T-helper 22 cell (primary cell): ENCODE results near the gene GAB1.
"Not testable (repeated sequence)": the region's sequence is repeated elsewhere in the genome, so short reads cannot be mapped to it uniquely, and the experiment has no call there.

Experiments used
- DNase-seq: peaks from one replicate; pipeline ENCODE4 v3.0.0-alpha.2; 2020; ENCODE audit warnings: low read depth

Gene GAB1

GRCh38 chr4:143338313-143338712, 1.6 kb downstream of the GAB1 start:
- no peak for DNase-seq

GRCh38 chr4:143339497-143339896, 2.8 kb downstream of the GAB1 start:
- no peak for DNase-seq

DNA sequence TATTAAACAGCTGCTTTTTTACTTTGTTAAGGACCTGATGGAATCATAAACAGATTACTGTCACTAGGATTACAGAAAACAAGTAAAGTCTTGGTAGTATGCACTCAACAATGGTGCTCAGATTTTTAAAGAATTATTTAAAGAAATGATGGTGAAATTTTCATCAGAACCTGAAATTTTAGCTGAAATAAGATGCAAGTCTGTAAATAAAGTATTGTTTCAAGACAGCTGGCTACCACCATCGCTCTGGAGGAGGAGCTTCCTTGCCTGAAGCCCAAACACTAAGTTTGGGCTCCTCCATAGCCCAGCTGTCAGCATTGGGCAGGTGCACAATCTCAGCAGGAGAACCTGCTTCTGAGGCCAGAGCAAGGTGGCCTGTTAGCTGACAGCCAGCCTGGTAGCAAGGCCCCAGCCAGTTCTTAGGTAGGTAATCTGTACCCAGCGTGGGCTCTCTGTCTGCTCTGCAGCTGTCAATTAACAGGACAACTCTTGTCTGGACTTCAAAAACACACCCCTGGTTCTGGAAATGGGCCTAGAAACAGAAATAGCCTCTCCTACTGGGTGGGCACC, 4.6 kb downstream of the GAB1 start:
- DNase-seq = no peak

- no peak for DNase-seq
Measured at GRCh38 chr4:143343276-143343831, 6.7 kb downstream of the GAB1 start.

- DNase-seq = no peak
Measured at GRCh38 chr4:143344041-143344440, 7.4 kb downstream of the GAB1 start.

GRCh38 chr4:143344774-143345173, 8.1 kb downstream of the GAB1 start:
- DNase-seq = no peak

DNA sequence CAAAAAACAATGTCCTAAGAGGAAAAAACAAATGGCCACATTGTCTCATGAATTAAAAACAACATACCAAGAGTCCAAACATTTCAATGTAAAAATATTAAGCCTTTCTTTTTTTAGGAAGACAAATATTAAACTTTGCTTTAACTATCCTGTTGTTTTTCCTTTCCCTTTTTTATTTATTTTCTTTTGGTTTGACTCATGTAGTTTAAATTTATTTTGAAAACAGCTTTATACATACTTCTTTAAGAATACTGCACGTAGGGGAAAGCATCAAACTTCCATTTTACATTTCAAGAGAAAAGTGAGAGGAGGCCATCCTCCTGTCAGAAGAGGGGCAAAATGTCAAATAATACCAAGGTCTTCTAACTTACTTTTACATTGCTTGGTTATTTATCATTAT, 8.7 kb downstream of the GAB1 start:
- no peak for DNase-seq

DNA sequence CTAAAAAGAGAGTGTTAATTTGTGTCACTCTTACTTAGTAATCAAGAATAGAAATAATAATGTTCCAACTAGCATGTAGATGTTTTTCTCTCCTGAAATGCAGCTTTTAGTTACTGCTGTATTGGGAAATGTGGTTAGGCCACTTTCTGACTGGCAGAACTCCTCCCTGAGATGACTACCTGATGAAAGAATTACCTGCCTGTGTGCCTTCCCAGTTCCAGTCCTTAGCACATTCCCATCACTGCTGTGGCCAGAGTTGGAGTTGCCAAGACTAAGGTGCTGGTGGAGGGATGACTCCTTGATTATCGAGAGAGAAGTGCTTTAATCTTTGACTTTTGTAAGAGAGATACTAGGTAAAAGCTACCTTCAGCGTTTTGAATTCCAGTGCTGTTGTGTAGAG, 9.5 kb downstream of the GAB1 start:
- DNase-seq = no peak

DNA sequence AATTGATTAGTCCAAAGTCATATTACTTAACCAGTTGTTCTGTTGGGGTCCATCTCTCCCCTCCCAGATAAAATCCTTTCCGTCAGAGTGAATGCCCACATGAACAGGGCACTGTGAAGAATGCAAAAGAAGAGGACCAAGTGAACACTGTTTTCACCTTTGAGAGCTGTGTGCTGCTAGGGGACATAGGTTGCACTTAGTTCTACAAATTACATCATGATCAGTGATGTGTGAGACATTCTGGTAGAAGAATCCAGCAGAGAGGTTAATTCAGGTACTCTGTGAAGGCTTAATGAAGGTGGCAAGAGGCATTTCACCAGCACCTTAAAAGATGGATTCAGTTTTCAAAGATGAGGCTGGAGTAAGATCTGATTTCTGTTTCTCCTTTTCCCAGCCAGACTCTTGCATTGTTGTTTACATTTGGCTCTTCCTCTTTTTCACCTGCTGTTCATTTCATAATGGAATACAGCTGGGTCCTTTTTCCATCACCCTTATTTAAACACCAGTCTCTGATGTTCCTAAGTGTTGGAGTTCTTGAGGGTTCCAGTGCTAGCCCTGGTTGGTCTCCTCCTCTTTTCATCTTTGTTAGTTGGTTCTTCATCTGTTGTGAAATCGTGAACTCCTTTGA, 10.9 kb downstream of the GAB1 start:
- DNase-seq = no peak

GRCh38 chr4:143348233-143349077, 11.8 kb downstream of the GAB1 start:
- no peak for DNase-seq

DNA sequence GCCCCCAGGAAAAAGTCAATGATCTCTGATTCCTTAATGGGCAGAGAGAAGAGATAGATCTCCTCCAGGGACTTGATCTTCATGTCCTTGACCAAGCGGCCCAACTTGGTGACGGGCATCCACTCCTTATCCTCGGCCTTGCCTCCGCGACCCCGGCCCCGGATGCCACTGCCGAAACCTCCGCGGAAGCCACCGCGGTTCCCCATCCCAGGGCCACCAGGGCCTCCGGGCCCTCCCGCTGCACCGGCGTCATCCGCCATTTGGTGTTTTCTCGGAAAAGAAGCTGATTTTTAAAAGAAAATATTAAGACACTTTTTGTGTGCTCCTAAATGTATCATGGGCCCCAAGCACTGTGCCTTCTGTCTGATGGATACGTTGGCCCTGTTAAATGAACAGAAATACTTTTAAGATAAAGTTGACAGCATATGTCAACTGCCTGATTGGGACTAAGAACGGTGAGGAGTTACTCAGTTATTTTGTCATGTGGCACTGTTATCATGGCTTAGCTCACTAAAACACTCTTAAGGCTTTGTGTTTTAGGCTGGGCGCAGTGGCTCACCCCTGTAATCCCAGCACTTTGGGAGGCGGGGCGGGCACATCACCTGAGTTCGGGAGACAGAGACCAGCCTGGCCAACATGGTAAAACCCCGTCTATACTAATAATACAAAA, 13.3 kb downstream of the GAB1 start:
- not testable (repeated sequence) for DNase-seq

DNA sequence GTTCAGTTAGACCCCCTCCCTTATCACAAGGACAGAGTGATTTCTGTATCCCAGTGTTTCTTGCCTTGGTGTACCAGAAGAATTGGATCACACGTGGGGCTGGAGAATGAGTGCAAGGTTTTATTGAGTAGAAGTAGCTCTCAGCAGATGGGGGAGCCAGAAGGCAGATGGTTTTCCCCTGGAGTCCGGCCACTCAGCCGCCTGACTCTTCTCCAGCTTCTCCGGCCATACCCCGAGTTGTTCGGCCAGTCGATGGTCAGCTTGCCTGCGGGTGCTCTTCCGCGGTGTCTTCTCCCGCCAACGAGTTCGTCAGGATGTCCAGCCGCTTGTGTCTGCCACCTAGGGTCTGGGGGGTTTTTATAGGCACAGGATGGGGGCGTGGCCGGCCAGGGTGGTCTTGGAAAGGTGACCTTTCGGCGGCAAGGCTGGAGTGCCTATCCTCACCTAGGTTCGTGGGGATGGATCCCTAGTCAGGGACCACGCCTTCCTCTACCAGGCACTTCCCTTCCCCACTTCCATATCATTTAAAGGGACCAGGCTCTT, 14.5 kb downstream of the GAB1 start:
- DNase-seq = no peak

- DNase-seq = no peak
Measured at GRCh38 chr4:143351774-143352451, 15.2 kb downstream of the GAB1 start.

- DNase-seq = no peak
Measured at GRCh38 chr4:143352720-143353119, 16.0 kb downstream of the GAB1 start.

- DNase-seq = no peak
Measured at GRCh38 chr4:143353797-143354196, 17.1 kb downstream of the GAB1 start.

- no peak for DNase-seq
Measured at GRCh38 chr4:143354990-143355389, 18.3 kb downstream of the GAB1 start.

DNA sequence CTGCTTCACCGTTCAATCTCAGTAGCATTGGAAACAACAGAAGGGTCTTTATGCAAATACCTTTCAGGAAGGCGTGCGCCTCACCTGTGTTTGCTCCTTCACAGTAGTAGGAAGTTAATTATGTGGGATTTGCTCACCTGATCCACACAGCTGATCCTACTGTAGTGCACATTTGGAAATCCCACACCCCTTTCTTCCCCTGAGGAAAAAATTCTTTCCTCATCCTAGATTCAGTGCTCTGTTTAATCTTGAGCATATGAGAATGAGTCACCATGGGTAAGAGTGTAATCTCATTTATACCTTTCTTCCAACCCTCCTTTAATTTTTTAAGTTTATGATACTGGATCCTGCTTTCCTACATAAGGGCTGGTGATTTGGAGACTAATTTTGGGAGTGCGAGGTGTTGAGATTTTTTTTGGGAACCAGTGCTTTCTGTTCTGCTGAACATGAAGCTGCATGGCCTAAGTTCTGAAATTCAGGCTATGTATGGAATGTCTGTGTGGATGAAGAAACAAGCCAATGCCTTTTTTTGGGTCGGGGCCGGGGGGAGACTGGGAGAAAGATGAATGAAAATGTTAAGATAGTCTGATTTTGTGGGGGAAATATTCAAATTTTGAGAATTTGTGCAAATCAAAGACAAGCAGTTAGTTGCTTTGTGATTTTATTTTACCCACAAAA, 19.0 kb downstream of the GAB1 start:
- no peak for DNase-seq

DNA sequence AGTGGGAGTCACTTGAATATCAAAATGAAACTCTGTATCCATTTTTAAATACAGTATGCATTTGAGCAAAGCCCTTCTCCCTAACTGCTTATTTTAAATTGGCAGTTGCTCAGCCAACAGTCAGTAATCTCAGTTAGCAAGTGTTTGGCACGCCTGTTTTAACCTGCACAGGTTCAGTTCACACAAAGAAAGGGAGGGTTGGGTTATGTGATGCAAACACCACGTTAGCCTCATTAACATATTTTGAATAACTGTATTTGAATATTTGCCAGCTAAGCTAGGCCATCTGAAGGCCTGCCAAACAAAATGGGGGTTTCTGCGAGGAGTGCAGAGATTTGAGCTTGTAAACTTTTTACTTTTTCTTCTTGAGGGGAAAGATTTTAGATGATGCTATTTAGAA, 19.8 kb downstream of the GAB1 start:
- no peak for DNase-seq

GRCh38 chr4:143357161-143357845, 20.6 kb downstream of the GAB1 start:
- no peak for DNase-seq

DNA sequence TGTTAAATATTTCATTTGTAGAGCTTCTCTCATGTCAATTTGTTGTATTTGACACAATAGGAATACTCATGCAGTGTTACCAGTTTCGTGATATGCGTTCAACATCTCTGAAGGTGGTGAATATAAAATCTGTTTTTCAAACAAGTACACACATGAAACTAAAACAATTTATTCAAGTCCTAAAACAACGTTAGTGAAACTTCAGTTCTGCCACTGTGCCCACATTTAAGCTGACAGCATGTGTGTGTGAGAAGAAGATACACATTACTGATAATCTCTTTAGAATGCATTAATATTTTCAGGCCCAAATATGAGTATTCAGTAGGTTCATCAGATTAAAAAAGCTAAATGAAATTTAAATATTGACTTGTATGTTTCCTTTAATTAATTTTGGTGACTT, 21.7 kb downstream of the GAB1 start:
- no peak for DNase-seq
